ENCODE results near the gene EDIL3.
"Not testable (repeated sequence)": the region's sequence is repeated elsewhere in the genome, so short reads cannot be mapped to it uniquely, and the experiment has no call there.

The EDIL3 gene

DNA sequence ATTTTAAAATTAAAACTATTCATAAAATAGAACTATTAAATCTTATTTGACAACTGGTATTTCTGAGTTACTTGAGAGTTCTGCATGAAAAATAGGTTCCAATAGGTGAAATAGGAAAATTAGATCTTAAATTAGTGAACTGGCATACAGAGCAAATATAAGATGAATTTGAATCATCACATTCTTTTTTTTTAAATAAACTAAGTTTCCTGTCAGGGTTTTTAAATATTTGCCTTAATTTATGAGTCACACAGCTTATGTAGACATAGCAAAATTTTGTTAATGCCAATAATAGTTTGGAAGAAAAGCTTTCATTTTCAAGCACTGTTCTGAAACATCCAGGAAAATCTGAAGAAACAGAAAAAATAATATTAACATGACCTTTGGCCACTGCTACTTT, 352.4 kb downstream of the EDIL3 start:
- no peak for DNase-seq

DNA sequence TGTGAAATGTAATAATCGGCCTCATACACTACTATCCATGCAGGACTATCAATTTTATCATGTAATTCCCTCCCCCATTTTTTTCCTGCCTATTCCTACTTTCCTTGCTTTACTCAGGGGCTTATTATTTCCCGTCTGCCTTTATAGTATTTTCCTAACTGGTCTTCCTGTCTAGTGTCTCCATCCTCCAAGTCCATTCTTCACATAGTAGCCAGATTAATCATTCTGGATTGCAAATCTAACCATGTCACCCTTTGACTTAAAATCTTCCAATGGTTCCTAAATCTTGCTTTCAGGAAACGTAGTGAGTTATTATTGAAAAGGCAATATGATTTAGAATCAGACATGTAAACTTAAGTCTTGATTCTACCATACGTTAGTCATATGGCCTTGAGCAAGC, 356.6 kb downstream of the EDIL3 start:
- DNase-seq = no peak

DNA sequence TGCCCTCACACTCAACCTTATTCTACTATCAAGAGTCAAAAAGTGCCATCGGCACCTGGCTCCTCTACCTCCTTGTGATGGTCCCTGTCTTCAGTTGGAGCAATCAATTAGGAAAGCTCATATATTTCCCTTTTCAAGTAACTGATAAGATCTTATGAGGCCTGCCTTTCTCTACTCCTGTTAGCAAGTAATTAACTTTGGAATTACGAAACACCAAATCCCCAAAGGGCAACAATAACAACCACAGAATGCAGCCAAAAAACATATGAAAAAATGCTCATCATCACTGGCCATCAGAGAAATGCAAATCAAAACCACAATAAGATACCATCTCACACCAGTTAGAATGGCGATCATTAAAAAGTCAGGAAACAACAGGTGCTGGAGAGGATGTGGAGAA, 366.2 kb downstream of the EDIL3 start:
- DNase-seq = not testable (repeated sequence)

DNA sequence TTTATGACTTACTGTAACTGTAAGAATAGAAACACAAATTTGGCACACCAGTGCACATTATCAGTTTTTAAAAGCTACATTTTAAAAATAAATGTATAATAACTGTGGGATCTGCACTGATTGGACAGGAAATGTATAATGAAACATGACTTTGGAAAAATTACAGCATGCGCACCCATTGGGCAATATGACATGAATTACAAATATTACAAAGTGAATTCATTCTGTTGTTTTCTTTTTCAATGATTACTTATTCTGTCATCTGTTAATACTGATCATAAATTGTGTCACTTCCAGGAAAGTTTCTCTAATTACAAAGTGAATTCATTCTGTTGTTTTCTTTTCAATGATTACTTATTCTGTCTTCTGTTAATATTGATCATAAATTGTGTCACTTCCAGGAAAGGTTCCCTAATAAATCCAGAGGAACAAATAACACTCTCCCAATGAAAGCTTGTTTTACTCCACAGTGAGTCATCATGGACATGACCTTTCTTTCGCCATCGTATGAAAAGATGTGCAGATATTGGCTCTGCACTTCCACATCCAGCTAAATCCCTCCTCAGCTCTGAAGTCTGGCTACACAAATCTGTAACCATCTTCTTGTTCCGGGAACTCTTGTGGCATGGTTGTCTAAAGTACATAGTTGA, 367.0 kb downstream of the EDIL3 start:
- no peak for DNase-seq

DNA sequence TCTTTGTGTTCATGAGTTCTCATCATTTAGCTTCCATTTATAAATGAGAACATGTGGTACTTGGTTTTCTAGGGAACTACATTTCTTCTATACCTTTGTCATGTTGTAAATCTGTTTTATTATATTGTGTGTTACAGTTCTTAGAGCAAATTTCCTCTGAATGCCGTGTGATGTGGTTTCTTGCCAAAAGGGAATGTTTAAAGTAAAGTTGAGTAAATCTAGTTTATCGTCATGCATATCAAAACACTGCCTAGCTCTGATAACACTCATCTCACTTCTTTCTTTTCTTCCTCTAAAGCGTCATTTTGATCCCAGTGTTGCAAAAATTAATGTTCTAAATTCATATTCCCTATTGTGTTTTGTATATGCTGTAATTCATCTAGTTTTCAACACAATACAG, 368.6 kb downstream of the EDIL3 start:
- no peak for DNase-seq

DNA sequence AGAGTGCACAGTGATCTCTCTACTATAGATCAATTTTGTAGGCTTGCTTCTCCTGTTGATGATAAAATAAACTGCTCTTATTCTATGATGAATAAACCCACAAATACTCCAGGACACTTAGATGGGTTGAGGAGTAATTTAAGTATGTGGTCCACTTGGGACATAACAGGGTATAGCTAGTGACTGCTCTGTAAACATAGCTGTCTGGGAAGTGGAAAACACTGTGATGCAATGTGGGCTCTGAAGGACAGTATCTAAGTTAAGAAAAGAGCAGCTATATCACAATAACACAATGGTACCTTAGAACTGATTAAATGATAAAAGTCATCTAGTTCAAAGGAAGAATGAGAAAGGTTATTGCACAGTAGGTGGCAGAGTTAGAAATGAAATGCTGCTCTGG, 369.7 kb downstream of the EDIL3 start:
- no peak for DNase-seq

DNA sequence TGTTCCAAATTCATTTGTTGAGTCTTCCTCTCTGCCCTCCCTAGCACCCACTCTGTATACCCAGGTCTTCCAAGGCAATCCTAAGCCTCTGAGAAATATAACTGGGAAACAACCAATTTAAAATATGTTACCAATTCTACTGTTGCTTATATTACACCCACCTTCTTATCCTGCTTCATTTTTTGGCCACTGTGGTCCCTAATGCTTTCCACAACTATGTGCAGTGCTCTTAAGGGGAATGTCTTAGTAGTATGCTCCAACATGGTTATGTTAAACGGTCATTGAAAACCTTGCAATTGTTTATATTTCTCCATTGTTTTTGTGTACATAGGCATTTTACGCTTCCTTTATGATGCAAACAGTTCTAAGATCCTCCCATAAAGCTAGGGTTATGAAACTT, 390.9 kb downstream of the EDIL3 start:
- no peak for DNase-seq

DNA sequence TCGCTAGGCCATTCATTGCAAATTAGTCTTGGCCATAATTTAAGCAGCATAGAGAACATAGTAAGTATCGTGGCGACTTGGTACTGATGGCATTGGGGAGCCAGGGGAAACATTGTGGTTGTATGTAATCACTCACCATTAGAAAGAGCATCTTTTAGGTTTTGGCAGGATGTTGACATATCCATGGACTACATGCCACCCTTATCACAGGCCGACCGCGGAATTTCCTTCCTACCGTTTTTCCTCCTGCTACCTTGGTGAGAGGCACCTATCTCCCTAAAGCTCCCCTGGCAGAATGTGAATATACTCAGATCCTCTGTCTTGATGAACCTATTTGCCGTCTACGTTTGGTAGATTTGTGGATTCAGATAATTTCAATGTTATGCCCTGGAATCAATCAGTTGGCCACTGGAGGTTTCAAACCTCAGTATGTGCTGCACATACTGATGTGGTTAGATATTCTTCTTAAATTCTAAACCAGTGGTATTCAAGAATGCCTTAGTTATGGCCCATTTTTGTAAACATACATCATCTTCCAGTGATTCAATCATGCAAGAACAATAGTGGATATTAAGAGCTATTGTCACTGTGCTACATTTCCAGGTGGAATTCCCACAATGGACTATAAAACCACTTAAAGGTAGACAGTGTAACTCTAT, 393.0 kb downstream of the EDIL3 start:
- DNase-seq = no peak

DNA sequence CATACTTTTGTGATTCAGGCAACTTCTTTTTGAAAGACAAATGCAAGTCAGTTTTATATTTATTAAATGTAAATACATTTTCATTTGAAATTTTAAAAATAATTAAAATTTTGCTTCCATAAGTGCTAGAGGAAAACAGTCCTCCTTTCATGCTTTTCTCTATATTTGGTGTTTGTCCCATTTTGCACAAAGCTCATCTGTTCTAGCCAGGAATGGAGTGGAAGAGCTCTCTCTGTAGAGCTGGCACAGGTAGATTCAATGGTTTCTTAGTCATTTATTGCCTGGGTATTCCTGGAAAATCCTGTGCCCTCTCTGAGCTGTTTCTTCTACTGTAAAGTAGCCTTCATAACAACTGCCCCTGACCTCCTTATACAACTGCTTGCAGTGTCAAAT, 396.4 kb downstream of the EDIL3 start:
- DNase-seq = no peak

DNA sequence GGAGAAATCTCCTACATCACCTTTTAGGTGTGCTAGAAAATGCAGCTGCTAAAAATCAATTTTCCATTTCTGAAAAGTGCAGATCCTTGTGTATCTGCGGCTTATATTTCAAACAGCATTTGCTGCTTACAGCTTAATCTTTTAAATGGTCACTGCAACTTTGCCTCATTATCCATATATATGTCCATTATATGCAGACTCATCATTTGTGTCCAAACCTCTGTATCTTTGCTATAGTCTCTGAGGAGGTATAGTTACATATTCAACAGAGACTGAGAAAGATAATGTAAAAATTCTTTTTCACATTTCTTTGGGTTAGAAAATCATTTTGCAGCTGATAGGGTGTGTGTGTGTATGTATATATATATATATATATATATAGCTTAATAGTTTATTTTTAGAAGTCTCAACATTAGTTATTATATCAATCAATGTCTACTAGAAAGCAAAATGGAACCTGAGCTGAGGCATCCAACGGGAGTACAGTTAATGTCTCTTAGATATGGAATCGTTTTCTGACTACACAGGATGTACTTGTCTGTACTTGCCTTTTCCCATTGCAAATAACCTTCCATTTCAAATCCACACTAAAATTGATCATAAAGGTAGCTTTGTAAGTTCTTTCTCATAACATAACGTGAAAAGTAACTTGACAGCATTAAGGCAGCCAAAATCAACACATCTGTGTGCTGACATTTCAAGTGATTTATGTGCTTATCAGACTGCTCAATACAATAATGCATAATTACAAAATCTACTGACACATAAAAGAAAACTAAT, 397.0 kb downstream of the EDIL3 start:
- no peak for DNase-seq

DNA sequence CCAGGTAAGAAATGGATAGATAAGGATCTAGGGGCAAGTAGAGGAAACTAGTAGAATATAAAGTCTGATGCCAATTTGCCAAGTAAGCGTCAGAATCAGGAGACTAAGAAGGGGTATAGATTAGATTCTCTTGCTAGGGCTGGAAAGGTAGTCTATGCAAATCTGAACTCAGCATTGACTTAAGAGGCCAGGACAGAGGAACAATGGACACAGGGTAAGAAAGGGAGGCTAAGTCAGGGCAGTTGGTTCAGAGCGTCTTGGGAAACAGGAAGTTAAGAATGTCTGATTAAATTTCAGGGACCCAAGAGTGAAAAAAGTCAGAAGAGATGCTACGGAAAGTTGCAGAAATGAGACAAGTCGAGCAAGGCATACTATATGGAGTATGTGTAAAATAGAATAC, 400.8 kb downstream of the EDIL3 start:
- no peak for DNase-seq

DNA sequence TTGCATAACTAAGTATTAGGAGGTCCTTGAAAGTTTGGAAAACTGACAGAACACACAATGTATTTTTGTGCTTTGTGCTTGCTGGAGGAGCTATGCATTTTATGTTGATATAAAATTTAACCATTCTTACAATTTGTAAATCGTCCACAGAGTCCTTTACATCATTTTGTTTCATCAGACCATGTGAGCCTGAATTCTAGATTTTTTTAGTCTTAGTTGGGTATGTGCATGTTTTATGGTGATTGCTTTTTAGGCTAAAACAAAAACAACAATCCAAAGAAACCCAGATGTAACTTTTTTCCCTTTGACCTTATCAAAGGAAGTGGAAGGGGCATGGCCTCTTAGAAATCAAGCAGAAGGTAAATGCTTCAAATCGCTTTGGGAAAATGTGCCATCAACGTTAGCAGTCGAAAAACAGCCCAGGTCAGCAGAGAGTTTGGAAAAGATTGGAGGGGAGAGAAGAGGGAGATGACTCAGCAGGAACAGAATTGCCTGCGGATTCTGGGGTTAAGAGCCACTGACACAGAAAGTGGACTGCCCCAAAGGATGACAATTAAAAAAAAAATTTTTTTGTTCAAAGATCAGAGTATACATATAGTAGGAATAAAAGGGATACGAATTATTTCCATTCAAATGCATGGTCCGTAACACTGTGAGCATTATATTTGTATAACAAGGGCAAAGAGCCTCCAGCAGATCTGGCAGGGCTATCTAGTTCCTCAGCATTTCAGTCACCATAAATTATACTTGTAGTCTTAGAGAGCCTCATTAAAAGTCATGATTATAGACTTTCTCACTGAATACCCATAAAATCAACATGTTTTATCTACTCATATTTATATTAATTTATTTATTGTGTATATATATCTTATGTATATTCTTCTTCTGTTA, 410.5 kb downstream of the EDIL3 start:
- no peak for DNase-seq

DNA sequence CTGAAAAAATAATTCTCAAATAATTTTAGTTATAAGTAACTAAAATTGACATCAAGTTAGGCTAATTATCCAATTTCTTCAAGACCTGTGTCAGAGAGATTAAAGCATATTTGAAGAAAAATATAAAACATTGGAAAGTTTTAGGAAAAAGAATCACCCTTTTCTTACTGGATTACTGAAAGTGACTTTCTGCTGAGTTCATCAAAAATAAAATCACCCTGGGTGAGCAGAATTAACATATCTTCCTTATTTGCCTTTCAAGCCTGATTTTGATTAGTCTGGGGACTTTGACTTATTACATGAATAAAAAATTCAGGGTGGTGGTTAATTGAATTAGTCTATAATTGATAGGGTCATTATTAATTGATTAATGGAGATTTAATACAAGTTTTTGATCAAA, 411.8 kb downstream of the EDIL3 start:
- DNase-seq = no peak

DNA sequence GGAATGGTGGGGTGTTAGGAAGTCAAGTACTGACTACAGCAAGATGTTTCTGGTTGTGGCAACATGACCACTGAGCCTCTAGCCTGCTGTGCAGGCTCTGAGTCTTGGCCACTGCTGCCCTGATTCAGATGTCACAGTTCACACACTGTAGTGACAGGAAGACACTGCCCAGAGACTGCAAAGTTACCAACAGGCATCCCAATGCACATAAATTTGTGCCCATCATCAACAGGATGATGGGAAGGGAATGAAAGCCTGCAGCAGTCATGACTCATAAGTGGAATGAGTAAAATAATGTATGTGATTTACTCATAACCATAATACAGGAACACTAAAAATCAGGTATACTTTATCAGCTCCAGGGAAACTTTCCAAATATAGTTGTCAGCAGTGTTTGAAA, 412.4 kb downstream of the EDIL3 start:
- no peak for DNase-seq

DNA sequence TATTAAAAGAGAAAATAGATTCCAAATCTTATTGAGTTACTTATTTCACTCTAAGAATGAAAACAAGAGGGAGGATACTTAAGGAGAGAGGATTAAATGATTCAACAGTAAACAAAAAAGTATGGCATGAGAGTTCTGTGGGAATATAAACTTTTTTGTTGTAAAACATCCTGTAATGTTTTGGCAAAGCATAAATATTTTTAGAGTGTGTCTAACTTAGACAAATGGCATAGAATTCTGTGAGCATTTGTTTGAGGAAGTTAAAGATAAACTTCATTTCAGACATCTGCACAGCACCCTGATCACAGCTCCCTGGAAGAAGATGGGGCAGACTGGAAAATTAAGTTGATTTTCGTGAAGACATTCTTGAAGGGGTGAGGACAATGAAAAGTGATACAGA, 417.3 kb downstream of the EDIL3 start:
- DNase-seq = no peak

DNA sequence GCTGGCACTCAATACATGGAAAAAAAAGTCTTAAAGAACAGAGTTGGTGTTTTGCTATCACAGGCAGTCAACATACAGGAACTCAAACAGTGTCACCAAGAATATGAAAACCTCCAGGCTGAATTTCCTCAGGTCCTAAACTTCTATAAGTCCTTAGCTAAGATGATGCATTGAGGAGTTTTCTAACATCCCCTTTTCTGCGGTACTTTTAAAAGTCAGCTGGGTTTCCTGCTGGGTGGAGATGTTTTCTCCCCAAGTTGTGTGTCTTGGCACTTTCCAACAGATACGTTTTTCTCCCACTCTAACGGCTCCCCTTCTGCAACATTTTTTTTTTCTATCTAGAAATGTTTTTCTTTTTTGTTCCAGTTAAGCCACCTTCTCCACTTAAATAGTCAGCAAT, 419.2 kb downstream of the EDIL3 start:
- no peak for DNase-seq

DNA sequence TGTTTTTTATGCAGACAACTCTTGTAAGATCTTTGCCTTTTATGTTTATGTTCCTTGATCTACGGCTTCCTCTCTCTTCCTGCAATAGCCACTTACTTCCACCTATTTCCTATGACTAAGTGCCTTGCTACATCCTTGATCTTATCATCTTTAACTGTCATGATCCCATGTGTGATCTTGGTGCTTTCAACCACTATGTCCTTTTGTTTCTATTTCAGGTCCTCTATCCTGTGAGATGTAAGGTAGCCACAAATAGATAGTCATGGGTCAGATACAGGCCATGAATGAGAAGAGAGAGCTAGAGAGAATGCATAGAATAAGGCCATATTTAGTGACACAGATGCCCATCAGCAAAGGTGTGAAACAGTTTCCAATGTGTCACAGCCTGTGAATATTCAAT, 420.4 kb downstream of the EDIL3 start:
- DNase-seq = no peak

DNA sequence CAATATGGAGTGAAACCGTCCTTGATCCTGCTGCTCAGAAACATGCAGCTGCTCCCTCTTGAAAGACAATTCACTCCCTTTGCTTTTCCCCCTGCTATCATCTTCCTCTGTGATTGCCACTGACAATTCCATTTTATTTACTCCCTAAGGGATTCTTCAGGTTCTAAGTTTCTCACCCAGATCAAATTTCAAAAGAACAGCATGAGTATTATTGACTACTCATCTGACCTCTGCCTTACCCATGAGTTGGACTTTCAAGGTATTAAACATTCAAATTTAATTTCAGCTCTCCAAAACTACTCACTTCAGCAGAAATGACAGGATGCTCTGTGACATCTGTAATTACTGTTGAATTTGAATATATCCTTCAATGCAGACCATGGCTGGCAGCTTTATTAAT, 427.5 kb downstream of the EDIL3 start:
- no peak for DNase-seq

DNA sequence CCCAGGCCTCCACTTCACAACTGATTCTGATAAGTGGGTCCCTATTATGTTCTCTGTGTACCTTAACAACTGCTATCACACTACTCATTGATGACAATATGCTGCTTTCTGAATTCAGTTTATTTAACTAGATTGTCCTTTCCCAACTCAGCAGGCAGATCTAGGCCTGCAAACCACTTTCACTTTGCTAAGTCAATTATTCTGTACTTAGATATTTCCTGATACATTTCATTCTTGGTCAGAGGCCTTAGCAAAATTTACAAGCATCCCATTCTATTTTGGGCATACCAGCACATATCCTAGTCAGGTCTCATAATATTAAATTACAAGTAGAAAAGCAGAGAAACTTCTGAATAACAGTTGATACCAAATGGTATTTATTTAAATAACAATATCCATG, 428.3 kb downstream of the EDIL3 start:
- no peak for DNase-seq

DNA sequence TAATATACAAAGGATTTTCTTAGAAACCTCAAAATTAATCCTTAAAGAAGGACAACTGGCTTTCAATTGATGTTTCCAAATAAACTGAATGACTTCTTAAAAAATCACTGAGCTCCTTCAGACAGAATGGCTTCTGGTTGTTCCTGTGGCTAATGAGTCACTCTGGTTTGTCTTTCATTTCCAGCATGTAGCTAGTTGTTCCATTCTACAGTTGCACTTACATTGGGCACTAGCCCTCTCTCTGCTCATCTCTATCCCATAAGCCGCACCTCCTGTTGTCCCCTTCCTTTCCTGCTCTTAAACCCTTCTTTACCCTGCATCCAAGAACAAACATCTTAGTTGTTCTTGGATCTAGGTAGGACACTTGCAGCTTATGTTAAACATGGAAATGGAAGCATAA, 428.8 kb downstream of the EDIL3 start:
- no peak for DNase-seq

DNA sequence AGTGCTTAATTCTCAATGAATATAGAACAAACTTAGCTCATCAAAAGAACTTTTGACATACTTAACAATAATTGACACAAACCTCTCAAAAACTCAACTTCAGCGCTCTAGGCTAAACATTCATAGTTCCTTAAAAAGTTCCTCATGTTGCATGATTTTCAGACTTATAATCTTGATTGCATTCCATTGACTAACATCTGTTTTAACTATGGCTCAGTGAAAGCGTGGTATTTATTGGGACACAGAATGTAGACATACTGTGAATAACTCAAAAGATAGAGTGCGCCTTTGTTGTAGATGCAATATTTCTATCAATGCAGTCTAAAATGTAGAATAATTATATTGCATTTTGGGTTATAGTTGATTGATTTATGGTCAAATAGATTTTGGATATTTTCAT, 436.9 kb downstream of the EDIL3 start:
- no peak for DNase-seq

DNA sequence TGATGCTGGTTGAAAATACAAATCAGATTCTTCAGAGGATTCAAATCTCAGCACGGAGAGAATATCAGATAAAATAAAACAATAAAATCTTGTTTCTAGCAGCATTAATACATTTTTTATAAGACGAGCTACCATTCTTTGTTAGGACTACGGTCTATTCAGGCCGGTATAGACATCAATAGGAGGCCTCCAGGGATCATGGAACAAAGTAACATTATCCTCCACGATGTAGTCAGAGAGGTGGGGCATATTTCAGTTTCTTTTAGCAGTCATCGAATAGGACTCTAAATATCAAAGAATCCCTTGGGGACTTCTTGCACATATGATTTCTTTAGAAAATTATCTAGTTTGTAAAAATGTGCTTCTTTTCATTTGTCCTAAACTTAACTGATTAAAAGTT, 438.2 kb downstream of the EDIL3 start:
- no peak for DNase-seq

DNA sequence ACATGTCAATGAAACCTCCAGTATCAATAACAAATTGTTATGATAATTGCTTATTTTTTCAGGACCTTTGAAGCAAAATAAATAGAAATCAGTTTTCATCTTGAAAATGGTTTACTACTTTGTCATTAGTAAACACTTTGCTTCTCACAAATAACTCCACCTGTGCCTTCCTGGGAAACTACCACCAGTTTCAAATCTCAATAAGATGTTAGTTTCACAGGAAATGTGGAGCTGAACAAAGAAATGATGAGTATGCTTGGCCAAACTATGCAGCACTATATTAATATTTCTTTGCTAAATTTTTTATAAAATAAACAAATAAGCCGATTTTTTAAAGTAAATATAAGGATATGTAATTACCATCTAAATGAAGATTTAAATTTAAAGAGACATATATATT, 442.5 kb downstream of the EDIL3 start:
- DNase-seq = no peak
